HEK293T (cell line): ENCODE results near the gene GRM4.

ENCODE experiments used
- ARNT ChIP-seq: fragments of 450-650 bp; IDR thresholded peaks from 2 replicates; pipeline ENCODE4 v1.6.1; 2017; ENCODE audit warnings: mild to moderate bottlenecking
- BHLHE40 ChIP-seq: fragments of 450-650 bp; IDR thresholded peaks from 2 replicates; pipeline ENCODE4 v1.6.1; 2016; ENCODE audit warnings: mild to moderate bottlenecking, moderate library complexity, borderline replicate concordance
- FOXA1 ChIP-seq: fragments of 450-650 bp; IDR thresholded peaks from 2 replicates; pipeline ENCODE4 v1.6.1; 2016; ENCODE audit warnings: mild to moderate bottlenecking
- FOXK2 ChIP-seq: fragments of 450-650 bp; IDR thresholded peaks from 2 replicates; pipeline ENCODE4 v1.6.1; 2016; ENCODE audit warnings: mild to moderate bottlenecking
- FOXM1 ChIP-seq: fragments of 450-650 bp; IDR thresholded peaks from 2 replicates; pipeline ENCODE4 v1.6.1; 2017; ENCODE audit warnings: mild to moderate bottlenecking, borderline replicate concordance
- LEF1 ChIP-seq: fragments of 450-650 bp; IDR thresholded peaks from 2 replicates; pipeline ENCODE4 v1.6.1; 2017; ENCODE audit warnings: mild to moderate bottlenecking, borderline replicate concordance
- SP1 ChIP-seq: fragments of 450-650 bp; IDR thresholded peaks from 2 replicates; pipeline ENCODE4 v1.6.1; 2017
- SUZ12 ChIP-seq: fragments of 450-650 bp; IDR thresholded peaks from 2 replicates; pipeline ENCODE4 v1.6.1; 2016; ENCODE audit warnings: mild to moderate bottlenecking
- TARDBP ChIP-seq: fragments of 450-650 bp; IDR thresholded peaks from 2 replicates; pipeline ENCODE4 v1.6.1; 2016
- ZNF384 ChIP-seq: fragments of 450-650 bp; IDR thresholded peaks from 2 replicates; pipeline ENCODE4 v1.6.1; 2016

DNA sequence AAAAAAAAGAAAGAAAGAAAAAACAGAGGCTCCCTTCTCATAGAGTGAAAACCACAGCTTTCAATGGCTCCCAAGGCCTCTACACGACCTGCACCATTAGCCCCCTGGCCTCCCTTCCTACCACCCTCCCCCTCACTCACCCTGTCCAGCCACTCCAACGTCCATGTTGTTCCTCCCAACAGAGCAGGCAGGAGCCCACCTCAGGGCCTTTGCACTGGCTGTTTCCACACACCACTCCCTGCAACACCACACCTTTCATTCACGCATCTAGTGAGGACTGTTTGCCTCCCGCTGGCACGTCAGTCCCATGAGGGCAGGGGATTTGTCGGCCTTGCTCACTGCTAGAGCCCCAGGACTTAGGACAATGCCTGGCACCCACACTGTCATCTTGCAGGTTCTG, 39.5 kb downstream of the GRM4 start:
- no peak for TF ChIP-seq ZNF384
- no peak for TF ChIP-seq FOXK2
- no peak for TF ChIP-seq LEF1
- TF ChIP-seq FOXM1, result no peak
- no peak for TF ChIP-seq ARNT
- TF ChIP-seq SUZ12, result no peak
- no peak for TF ChIP-seq SP1
- no peak for TF ChIP-seq BHLHE40
- TF ChIP-seq FOXA1, result no peak
- no peak for TF ChIP-seq TARDBP
